HL-60 (cell line): ENCODE data around the gene PPFIA4.
A peak's percentile ranks its signal among the peaks of the same experiment; 100 is the strongest.

ENCODE experiments used
- DNase-seq, 2 experiments: peaks; one replicate each; pipeline ENCODE4 v3.0.0-alpha.2; 2010 to 2020; ENCODE audit warnings: low read depth in 1 of 2, low spot score in 1 of 2
- H3K27ac ChIP-seq: fragments of 250-450 bp; sonication (Bioruptor Pico); replicated peaks from 2 replicates; pipeline ENCODE4 v1.5.1; 2020; ENCODE audit warnings: mild to moderate bottlenecking, moderate library complexity
- H3K27me3 ChIP-seq: fragments of 250-450 bp; sonication (Bioruptor Pico); 2 replicates; pipeline ENCODE4 v1.5.1; 2021; ENCODE audit warnings: mild to moderate bottlenecking, moderate library complexity; ENCODE audit not compliant: insufficient read depth, poor library complexity, severe bottlenecking
- H3K4me3 ChIP-seq: replicated peaks from 2 replicates; pipeline ENCODE4 v1.5.1; 2011; ENCODE audit warnings: mild to moderate bottlenecking, control low read depth, low read length; ENCODE audit not compliant: insufficient read depth
- GABPA ChIP-seq: IDR thresholded peaks from 2 replicates; pipeline ENCODE4 v1.6.1; 2012; ENCODE audit warnings: low read depth
- POLR2AphosphoS5 ChIP-seq: IDR thresholded peaks from 2 replicates; pipeline ENCODE4 v1.6.1; 2012; ENCODE audit warnings: low read depth
- SPI1 ChIP-seq: IDR thresholded peaks from 2 replicates; pipeline ENCODE4 v1.6.1; 2012; ENCODE audit warnings: low read depth, mild to moderate bottlenecking, borderline replicate concordance
- TF ChIP-seq, protein P1 (sequence below): IDR thresholded peaks from one replicate; pipeline ENCODE4 v1.5.1; 2011; ENCODE audit warnings: low read length, control low read depth, inconsistent platforms; ENCODE audit not compliant: insufficient read depth
- TF ChIP-seq, protein P2 (sequence below): IDR thresholded peaks from 2 replicates; pipeline ENCODE4 v1.6.1; 2012; ENCODE audit warnings: low read depth; ENCODE audit not compliant: insufficient replicate concordance

PPFIA4 gene

DNA sequence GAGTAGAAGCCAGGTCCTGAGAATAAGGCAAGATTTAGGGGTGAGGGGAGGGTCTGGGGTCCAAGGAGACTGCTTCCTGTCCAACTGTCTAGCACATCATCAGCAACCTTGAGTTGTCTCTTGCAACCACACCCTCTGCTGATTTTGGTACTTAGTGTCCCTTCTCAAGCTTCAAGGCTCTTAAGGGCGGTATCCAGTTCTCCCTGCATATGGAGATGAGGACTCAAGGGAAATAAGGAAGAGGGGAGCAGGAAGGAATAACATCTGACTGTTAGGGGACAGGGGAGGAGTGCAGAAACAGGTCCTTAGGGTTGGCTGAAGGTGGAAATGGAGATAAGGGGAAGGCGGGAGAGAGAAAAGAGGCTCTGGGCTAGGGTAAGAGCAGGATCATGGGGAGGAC lies 47.2 kb downstream of the PPFIA4 start:
- H3K27me3 ChIP-seq = no peaks in the 10 kb centered on the region
- no peak for DNase-seq
- TF ChIP-seq SPI1 (no peak), GABPA (no peak), POLR2AphosphoS5 (no peak)
- TF ChIP-seq, protein P1, sequence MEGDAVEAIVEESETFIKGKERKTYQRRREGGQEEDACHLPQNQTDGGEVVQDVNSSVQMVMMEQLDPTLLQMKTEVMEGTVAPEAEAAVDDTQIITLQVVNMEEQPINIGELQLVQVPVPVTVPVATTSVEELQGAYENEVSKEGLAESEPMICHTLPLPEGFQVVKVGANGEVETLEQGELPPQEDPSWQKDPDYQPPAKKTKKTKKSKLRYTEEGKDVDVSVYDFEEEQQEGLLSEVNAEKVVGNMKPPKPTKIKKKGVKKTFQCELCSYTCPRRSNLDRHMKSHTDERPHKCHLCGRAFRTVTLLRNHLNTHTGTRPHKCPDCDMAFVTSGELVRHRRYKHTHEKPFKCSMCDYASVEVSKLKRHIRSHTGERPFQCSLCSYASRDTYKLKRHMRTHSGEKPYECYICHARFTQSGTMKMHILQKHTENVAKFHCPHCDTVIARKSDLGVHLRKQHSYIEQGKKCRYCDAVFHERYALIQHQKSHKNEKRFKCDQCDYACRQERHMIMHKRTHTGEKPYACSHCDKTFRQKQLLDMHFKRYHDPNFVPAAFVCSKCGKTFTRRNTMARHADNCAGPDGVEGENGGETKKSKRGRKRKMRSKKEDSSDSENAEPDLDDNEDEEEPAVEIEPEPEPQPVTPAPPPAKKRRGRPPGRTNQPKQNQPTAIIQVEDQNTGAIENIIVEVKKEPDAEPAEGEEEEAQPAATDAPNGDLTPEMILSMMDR = no peak
- TF ChIP-seq, protein P2, sequence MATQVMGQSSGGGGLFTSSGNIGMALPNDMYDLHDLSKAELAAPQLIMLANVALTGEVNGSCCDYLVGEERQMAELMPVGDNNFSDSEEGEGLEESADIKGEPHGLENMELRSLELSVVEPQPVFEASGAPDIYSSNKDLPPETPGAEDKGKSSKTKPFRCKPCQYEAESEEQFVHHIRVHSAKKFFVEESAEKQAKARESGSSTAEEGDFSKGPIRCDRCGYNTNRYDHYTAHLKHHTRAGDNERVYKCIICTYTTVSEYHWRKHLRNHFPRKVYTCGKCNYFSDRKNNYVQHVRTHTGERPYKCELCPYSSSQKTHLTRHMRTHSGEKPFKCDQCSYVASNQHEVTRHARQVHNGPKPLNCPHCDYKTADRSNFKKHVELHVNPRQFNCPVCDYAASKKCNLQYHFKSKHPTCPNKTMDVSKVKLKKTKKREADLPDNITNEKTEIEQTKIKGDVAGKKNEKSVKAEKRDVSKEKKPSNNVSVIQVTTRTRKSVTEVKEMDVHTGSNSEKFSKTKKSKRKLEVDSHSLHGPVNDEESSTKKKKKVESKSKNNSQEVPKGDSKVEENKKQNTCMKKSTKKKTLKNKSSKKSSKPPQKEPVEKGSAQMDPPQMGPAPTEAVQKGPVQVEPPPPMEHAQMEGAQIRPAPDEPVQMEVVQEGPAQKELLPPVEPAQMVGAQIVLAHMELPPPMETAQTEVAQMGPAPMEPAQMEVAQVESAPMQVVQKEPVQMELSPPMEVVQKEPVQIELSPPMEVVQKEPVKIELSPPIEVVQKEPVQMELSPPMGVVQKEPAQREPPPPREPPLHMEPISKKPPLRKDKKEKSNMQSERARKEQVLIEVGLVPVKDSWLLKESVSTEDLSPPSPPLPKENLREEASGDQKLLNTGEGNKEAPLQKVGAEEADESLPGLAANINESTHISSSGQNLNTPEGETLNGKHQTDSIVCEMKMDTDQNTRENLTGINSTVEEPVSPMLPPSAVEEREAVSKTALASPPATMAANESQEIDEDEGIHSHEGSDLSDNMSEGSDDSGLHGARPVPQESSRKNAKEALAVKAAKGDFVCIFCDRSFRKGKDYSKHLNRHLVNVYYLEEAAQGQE = no peak
- no peak overlapping the region for H3K4me3 ChIP-seq
- no peak overlapping the region for H3K27ac ChIP-seq

DNA sequence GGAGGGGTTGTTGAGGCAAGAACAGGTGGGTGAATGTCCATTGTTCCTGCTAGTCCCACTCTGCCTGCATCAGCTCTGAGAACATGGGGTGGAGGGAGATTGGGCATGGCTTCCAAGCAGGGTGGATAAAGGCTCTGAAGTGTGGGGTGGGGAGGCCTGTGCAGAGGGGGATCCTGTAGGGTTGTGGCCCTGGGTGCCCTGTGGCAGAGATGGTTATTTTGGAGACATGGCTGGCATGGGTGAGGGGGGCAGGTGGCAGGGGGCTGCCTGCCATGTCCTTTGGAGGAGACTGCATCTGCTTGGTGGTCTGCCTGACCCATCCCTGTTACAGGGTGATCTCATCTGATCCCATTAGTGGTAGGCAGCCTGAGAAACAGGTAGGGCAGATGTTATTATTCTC lies 48.3 kb downstream of the PPFIA4 start:
- Histone ChIP-seq H3K27ac (no peak overlapping the region), H3K4me3 (no peak overlapping the region), H3K27me3 (no peaks in the 10 kb centered on the region)
- TF ChIP-seq, protein P1 = no peak
- TF ChIP-seq, protein P2 = no peak
- no peak for TF ChIP-seq SPI1
- no peak for TF ChIP-seq GABPA
- TF ChIP-seq POLR2AphosphoS5 = no peak
- no peak for DNase-seq

DNA sequence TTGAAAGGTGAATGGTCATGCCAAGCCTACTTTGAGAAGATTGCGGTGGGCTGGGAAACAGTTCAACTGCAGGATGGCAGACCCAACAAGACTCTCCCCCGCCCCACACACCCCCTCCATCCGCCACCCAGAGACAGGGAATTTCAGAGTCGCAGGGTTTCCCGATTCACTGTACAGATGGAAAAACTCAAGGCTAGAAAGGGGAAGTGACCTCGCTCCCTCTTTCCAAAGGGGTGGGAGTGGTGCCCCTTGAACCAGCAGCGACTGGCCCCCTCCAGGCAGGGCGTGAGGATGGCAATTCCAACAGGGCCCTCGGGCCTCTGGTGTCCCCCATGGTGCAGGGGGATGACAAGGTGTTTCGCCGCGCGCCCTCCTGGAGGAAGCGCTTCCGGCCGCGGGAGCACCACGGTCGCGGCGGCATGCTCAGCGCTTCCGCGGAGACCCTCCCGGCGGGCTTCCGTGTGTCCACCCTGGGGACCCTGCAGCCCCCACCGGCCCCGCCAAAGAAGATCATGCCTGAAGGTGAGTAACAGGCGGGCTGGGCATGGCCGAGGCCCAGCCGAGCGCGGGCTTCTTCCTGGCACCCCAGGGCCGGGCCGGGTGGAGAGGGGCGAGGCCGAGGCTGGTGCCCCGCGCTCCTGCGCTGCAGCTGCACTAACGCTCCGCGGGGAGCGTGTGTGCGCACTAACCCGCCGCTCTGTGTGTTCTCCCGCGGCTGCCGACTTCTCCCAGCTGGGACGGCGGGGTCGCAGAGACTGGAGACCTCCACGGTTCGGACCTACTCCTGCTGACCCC lies 49.1 kb downstream of the PPFIA4 start:
- Histone ChIP-seq H3K27ac (peak overlapping the region; percentile 48), H3K27me3 (no peaks in the 10 kb centered on the region), H3K4me3 (peak overlapping the region; percentile 17; the same call in 1 of the 2 replicates)
- DNase-seq = no peak
- TF ChIP-seq, protein P2 = no peak
- peak; percentile 86 for TF ChIP-seq SPI1
